ENCODE results near the gene P4HB. TPM values are rescaled to one million over a fixed set of nuclear protein-coding genes. Genes with fewer than 3 reads are reported as not detected.

P4HB gene
- polyA plus RNA-seq, 1 of the 3 experiments (the other 2 are of a cell fraction) = 165 TPM

- CTCF ChIA-PET = interaction anchor here (3.5 kb wide), 1 partner anchor 23 kb away, joined by 10 read pairs; no protein-coding TSS in a partner anchor
- H3K9me2 ChIP-seq = no peaks in the 10 kb centered on the region
- 93% methylated on average over 33 of the region's 38 CpGs for WGBS (ENCODE audit: low lambda C conversion rate)
- no peaks in the 10 kb centered on the region for H3K9me3 ChIP-seq
- no peak overlapping the region for H3K27ac ChIP-seq (ENCODE audit: low read depth in 2 of 2, low read length in 1 of 2)
- no peaks in the 10 kb centered on the region for H3K4me1 ChIP-seq (ENCODE audit: control insufficient read depth in 1 of 2, insufficient read depth in 2 of 2, low read depth in 1 of 2, low read length in 1 of 2)
- H2AFZ ChIP-seq (ENCODE audit: low read depth) = no peak overlapping the region
- H3K4me3 ChIP-seq (ENCODE audit: low read depth in 2 of 2, low read length in 1 of 2) = no peak overlapping the region
- no peak for DNase-seq
- H3K36me3 ChIP-seq (replicated peaks in 1 of 2; ENCODE audit: control insufficient read depth in 1 of 2, insufficient read depth in 2 of 2, low read length in 1 of 2) = peaks cover 53 to 55% of the 10 kb centered on the region in 2 experiments
- POLR2A ChIA-PET = no interaction called here
- H4K20me1 ChIP-seq (ENCODE audit: insufficient read depth) = peaks cover under 1% of the 10 kb centered on the region; the same call in 1 of the 2 replicates
- H3K79me2 ChIP-seq (ENCODE audit: insufficient read depth) = peaks cover 12% of the 10 kb centered on the region
- no peaks in the 10 kb centered on the region for H3K27me3 ChIP-seq (ENCODE audit: insufficient read depth)
- no peak overlapping the region for H3K4me2 ChIP-seq
- H3K9ac ChIP-seq = no peak overlapping the region
- no peak for TF ChIP-seq MAX (IDR thresholded peaks at IDR 0.05; ENCODE audit: low read depth)
- TF ChIP-seq NFIC (IDR thresholded peaks at IDR 0.05; ENCODE audit: borderline replicate concordance) = no peak
- no peak for TF ChIP-seq SIN3A (IDR thresholded peaks at IDR 0.05; ENCODE audit: borderline replicate concordance, low read depth, low read length)
- no peak for TF ChIP-seq FOSL2 (IDR thresholded peaks at IDR 0.05; ENCODE audit: borderline replicate concordance, low read depth)
- no peak for TF ChIP-seq USF1 (IDR thresholded peaks at IDR 0.05; ENCODE audit: borderline replicate concordance, low read depth)
- no peak for TF ChIP-seq TCF12 (IDR thresholded peaks at IDR 0.05)
- no peak for TF ChIP-seq YY1 (IDR thresholded peaks at IDR 0.05; ENCODE audit: low read depth)
- TF ChIP-seq CHD2 (IDR thresholded peaks at IDR 0.05; ENCODE audit: low read length, partially characterized antibody) = no peak
- no peak for TF ChIP-seq EZH2phosphoT487 (IDR thresholded peaks at IDR 0.05; ENCODE audit: borderline replicate concordance, low read depth)
- no peak for TF ChIP-seq RCOR1 (IDR thresholded peaks at IDR 0.05; ENCODE audit: low read length)
- no peak for TF ChIP-seq TAF1 (IDR thresholded peaks at IDR 0.05; ENCODE audit: borderline replicate concordance, low read depth, low read length)
- TF ChIP-seq, protein P1, sequence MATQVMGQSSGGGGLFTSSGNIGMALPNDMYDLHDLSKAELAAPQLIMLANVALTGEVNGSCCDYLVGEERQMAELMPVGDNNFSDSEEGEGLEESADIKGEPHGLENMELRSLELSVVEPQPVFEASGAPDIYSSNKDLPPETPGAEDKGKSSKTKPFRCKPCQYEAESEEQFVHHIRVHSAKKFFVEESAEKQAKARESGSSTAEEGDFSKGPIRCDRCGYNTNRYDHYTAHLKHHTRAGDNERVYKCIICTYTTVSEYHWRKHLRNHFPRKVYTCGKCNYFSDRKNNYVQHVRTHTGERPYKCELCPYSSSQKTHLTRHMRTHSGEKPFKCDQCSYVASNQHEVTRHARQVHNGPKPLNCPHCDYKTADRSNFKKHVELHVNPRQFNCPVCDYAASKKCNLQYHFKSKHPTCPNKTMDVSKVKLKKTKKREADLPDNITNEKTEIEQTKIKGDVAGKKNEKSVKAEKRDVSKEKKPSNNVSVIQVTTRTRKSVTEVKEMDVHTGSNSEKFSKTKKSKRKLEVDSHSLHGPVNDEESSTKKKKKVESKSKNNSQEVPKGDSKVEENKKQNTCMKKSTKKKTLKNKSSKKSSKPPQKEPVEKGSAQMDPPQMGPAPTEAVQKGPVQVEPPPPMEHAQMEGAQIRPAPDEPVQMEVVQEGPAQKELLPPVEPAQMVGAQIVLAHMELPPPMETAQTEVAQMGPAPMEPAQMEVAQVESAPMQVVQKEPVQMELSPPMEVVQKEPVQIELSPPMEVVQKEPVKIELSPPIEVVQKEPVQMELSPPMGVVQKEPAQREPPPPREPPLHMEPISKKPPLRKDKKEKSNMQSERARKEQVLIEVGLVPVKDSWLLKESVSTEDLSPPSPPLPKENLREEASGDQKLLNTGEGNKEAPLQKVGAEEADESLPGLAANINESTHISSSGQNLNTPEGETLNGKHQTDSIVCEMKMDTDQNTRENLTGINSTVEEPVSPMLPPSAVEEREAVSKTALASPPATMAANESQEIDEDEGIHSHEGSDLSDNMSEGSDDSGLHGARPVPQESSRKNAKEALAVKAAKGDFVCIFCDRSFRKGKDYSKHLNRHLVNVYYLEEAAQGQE (IDR thresholded peaks at IDR 0.05; ENCODE audit: low read depth, low read length) = no peak
- TF ChIP-seq RAD21 (IDR thresholded peaks at IDR 0.05; ENCODE audit: low read length) = no peak
- TF ChIP-seq FOXM1 (IDR thresholded peaks at IDR 0.05; ENCODE audit: low read depth) = no peak
- TF ChIP-seq FOXJ3 (CRISPR knock-in tag; IDR thresholded peaks at IDR 0.05) = no peak
- TF ChIP-seq NRF1 (IDR thresholded peaks at IDR 0.05; ENCODE audit: low read depth, low read length) = no peak
- TF ChIP-seq ELF1 (IDR thresholded peaks at IDR 0.05) = no peak
- peaks cover 52% of the 10 kb centered on the region for H3F3A ChIP-seq (replicated peaks; ENCODE audit: insufficient read depth)
These were observed 14.2 kb downstream of the P4HB start for GRCh38 chr17:81845881-81846742.

Measured in SK-N-SH (cell line).